Omental fat pad (tissue), 4 donors: ENCODE measurements around the gene LDLRAD3. TPM values are rescaled to one million over a fixed set of nuclear protein-coding genes. Genes with fewer than 3 reads are reported as not detected.

Experiments used
- ATAC-seq: fragments of 150-250 bp; one replicate; pipeline ENCODE4 v1.9.1; 2016; ENCODE audit warnings: mild to moderate bottlenecking, moderate library complexity; ENCODE audit not compliant: low FRiP score
- DNase-seq: peaks from one replicate; pipeline ENCODE4 v3.0.0-alpha.2; 2019; ENCODE audit warnings: low spot score
- total RNA-seq, 4 donors: library from RNA; depleted of rRNA; stranded (reverse); fragments of >200 nt; gene quantifications; one replicate each; pipeline ENCODE4 v1.1.0, GENCODE V29; 2016
- TF ChIP-seq, protein P1 (sequence below), 3 donors: fragments of 450-650 bp; IDR thresholded peaks; one replicate each; pipeline ENCODE4 v1.5.1; 2016 to 2017; ENCODE audit warnings: antibody characterized with exemption in 3 of 3, mild to moderate bottlenecking in 3 of 3, moderate library complexity in 2 of 3

LDLRAD3 gene
- total RNA-seq, 4 donors from 2014 or later: 15.6 to 70.2 (median 25.7) TPM

- ATAC-seq: no peak
- DNase-seq: no peak
- TF ChIP-seq, protein P1, sequence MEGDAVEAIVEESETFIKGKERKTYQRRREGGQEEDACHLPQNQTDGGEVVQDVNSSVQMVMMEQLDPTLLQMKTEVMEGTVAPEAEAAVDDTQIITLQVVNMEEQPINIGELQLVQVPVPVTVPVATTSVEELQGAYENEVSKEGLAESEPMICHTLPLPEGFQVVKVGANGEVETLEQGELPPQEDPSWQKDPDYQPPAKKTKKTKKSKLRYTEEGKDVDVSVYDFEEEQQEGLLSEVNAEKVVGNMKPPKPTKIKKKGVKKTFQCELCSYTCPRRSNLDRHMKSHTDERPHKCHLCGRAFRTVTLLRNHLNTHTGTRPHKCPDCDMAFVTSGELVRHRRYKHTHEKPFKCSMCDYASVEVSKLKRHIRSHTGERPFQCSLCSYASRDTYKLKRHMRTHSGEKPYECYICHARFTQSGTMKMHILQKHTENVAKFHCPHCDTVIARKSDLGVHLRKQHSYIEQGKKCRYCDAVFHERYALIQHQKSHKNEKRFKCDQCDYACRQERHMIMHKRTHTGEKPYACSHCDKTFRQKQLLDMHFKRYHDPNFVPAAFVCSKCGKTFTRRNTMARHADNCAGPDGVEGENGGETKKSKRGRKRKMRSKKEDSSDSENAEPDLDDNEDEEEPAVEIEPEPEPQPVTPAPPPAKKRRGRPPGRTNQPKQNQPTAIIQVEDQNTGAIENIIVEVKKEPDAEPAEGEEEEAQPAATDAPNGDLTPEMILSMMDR (IDR thresholded peaks at IDR 0.05): no peak
Measured at GRCh38 chr11:36030731-36031281, 86.9 kb downstream of the LDLRAD3 start.

- DNase-seq (no peak), ATAC-seq (no peak)
- TF ChIP-seq, protein P1 (IDR thresholded peaks at IDR 0.05): no peak
Measured at GRCh38 chr11:36033082-36033751, 89.4 kb downstream of the LDLRAD3 start.

DNA sequence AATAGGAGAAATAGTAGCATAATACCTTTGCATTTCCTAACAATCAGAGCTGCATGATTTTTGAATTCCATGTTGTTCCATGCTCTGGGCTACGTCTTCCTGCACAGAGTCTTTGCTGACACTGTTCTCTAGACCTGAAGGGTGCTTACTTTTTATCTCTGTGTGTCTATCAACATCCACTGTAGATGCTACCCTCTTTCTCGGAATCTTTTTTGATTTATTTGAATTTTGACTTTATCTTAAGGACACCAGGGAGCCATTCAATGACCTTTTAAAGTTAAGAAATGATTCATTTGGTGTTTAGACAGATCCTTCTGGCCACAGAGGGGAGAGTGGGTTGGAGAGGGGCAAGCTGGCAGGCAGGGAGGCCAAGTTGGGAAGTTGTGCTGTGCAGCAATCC lies 90.1 kb downstream of the LDLRAD3 start:
- DNase-seq (no peak), ATAC-seq (no peak)
- TF ChIP-seq, protein P1 (IDR thresholded peaks at IDR 0.05): no peak

- TF ChIP-seq, protein P1 (IDR thresholded peaks at IDR 0.05): no peak
- ATAC-seq: no peak
- DNase-seq: no peak
Measured at GRCh38 chr11:36034551-36035331, 90.9 kb downstream of the LDLRAD3 start.

- no peak for DNase-seq
- no peak for ATAC-seq
- TF ChIP-seq, protein P1 (IDR thresholded peaks at IDR 0.05): no peak
Measured at GRCh38 chr11:36035454-36035853, 91.6 kb downstream of the LDLRAD3 start.

GRCh38 chr11:36035999-36036398 lies 92.1 kb downstream of the LDLRAD3 start:
- TF ChIP-seq, protein P1 (IDR thresholded peaks at IDR 0.05): no peak
- DNase-seq (no peak), ATAC-seq (no peak)
